ENCODE data around the gene DYNC2I2.
"Not testable (repeated sequence)": the region's sequence is repeated elsewhere in the genome, so short reads cannot be mapped to it uniquely, and the experiment has no call there.

DYNC2I2 gene

DNA sequence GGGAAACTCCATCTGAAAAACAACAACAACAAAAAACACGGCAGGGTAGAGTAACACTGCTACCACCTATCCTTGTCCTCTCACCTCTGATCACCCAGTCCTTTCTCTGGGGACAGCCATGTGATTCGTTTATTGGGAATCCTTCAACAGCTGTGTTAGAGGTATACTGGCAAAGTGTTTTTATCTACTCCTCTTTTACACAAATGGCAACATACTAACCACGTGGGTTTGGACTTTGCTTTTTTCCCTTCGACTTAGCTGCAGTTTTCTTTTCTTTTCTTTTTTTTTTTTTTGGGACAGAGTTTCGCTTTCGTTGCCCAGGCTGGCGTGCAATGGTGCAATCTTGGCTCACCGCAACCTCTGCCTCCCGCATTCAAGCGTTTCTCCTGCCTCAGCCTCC is 21.1 kb upstream of the DYNC2I2 start:
- no peak for TF ChIP-seq JUND (IDR thresholded peaks at IDR 0.05; ENCODE audit: low read depth)
- in situ Hi-C loops (cut with HindIII; ENCODE audit: low pct_unique_long_range_greater_than_20kb, low sequenced_read_pairs): no loop called here
- DNase-seq (ENCODE audit: low read depth in 1 of 2, low spot score in 1 of 2): no peak

- DNase-seq (ENCODE audit: low read depth in 1 of 2, low spot score in 1 of 2): no peak
- in situ Hi-C loops (cut with HindIII; ENCODE audit: low pct_unique_long_range_greater_than_20kb, low sequenced_read_pairs): no loop called here
- no peak for TF ChIP-seq JUND (IDR thresholded peaks at IDR 0.05; ENCODE audit: low read depth)
These were observed 18.7 kb upstream of the DYNC2I2 start for GRCh38 chr9:128675382-128675781.

- TF ChIP-seq JUND (IDR thresholded peaks at IDR 0.05; ENCODE audit: low read depth): no peak
- in situ Hi-C loops (cut with HindIII; ENCODE audit: low pct_unique_long_range_greater_than_20kb, low sequenced_read_pairs): no loop called here
- no peak for DNase-seq (ENCODE audit: low read depth in 1 of 2, low spot score in 1 of 2)
These were observed 13.1 kb upstream of the DYNC2I2 start for GRCh38 chr9:128669786-128670185.

DNA sequence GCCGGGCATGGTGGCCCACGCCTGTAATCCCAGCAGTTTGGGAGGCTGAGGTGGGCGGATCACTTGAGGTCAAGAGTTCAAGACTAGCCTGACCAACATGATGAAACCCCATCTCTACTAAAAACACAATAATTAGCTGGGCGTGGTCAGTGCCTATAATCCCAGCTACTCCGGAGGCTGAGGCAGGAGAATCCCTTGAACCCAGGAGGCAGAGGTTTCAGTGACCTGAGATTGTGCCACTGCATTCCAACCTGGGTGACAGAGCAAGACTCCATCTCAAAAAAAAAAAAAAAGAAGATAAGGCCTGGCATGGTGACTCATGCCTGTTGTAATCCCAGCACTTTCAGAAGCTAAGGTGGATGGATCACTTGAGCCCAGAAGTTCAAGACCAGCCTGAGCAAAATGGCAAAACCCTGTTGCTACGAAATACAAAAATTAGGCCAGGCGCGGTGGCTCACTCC is 9.9 kb upstream of the DYNC2I2 start:
- in situ Hi-C loops (cut with HindIII; ENCODE audit: low pct_unique_long_range_greater_than_20kb, low sequenced_read_pairs); DNase-seq (ENCODE audit: low read depth in 1 of 2, low spot score in 1 of 2): not testable (repeated sequence)

GRCh38 chr9:128657796-128658195 is 1.1 kb upstream of the DYNC2I2 start:
- in situ Hi-C loops (cut with HindIII; ENCODE audit: low pct_unique_long_range_greater_than_20kb, low sequenced_read_pairs): no loop called here
- DNase-seq (ENCODE audit: low read depth in 1 of 2, low spot score in 1 of 2): no peak
- no peak for TF ChIP-seq JUND (IDR thresholded peaks at IDR 0.05; ENCODE audit: low read depth)

DNA sequence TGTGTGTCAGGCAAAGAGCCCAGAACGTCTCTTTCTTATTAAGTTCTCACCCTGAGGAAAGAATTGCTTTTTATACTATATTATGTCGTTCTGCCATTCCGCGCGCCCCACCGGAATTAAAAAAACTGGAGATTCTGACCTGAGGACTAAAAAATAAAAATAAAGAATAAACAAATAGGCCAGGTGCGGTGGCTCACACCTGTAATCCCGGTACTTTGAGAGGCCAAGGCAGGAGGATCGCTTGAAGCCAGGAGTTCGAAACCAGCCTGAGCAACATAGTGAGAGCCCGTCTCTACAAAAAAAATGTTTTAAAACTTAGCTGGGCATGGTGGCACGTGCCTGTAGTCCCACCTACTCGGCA is 677 bp upstream of the DYNC2I2 start:
- no peak for DNase-seq (ENCODE audit: low read depth in 1 of 2, low spot score in 1 of 2)
- in situ Hi-C loops (cut with HindIII; ENCODE audit: low pct_unique_long_range_greater_than_20kb, low sequenced_read_pairs): no loop called here
- TF ChIP-seq JUND (IDR thresholded peaks at IDR 0.05; ENCODE audit: low read depth): no peak

DNA sequence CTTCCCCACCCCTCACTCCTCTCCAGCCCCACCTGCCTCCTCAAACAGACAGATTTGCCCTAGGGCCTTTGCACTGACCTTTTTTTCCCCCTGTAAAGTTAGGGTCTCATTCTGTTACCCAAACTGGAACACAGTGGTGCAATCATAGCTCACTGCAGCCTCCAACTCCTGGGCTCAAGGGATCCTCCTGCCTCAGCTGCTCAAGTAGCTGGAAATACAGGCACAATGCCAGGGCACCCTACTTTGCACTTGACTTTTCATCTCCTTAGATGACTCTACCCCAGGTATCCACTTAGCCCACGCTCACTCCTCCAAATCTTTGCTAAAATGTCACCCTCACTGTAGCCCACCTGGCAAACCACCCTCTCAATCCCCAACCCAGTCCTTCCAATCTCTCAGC is 2.2 kb downstream of the DYNC2I2 start:
- in situ Hi-C loops (cut with HindIII; ENCODE audit: low pct_unique_long_range_greater_than_20kb, low sequenced_read_pairs): no loop called here
- no peak for DNase-seq (ENCODE audit: low read depth in 1 of 2, low spot score in 1 of 2)
- no peak for TF ChIP-seq JUND (IDR thresholded peaks at IDR 0.05; ENCODE audit: low read depth)

GRCh38 chr9:128653908-128654307 is 2.7 kb downstream of the DYNC2I2 start:
- no peak for TF ChIP-seq JUND (IDR thresholded peaks at IDR 0.05; ENCODE audit: low read depth)
- DNase-seq (ENCODE audit: low read depth in 1 of 2, low spot score in 1 of 2): no peak
- in situ Hi-C loops (cut with HindIII; ENCODE audit: low pct_unique_long_range_greater_than_20kb, low sequenced_read_pairs): no loop called here

DNA sequence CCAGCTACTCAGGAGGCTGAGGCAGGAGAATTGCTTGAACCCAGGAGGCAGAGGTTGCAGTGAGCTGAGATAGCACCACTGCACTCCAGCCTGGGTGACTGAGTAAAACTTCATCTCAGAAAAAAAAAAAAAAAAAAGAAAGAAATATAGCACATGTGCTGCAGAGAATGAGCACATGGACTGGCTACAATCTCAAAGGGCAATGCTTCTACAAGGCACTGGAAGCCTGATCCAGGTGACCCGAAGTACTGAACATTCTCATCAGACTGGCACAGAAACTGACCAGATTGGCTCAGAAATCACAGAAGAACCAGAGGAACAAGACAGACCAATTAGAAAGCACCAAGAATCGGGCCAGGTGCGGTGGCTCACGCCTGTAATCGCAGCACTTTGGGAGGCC is 4.8 kb downstream of the DYNC2I2 start:
- DNase-seq (ENCODE audit: low read depth in 1 of 2, low spot score in 1 of 2): no peak
- in situ Hi-C loops (cut with HindIII; ENCODE audit: low pct_unique_long_range_greater_than_20kb, low sequenced_read_pairs): no loop called here
- no peak for TF ChIP-seq JUND (IDR thresholded peaks at IDR 0.05; ENCODE audit: low read depth)

DNA sequence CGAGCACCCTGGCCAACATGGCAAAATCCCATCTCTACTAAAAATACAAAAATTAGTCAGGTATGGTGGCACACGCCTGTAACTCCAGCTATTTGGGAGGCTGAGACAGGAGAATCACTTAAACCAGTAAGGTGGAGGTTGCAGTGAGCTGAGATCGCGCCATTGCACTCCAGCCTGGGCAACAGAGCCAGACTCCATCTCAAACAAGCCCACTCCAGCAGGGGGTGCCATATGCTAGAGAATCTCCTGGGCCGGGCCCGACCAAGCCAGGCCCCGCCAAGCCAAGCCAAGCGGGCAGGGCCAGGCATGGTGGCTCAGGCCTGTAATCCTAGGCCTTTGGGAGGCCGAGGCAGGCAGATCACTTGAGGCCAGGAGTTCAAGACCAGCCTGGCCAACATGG is 8.4 kb downstream of the DYNC2I2 start:
- DNase-seq (ENCODE audit: low read depth in 1 of 2, low spot score in 1 of 2): peak in 1 of 2 experiments; percentile 66
- in situ Hi-C loops (cut with HindIII; ENCODE audit: low pct_unique_long_range_greater_than_20kb, low sequenced_read_pairs): not testable (repeated sequence)

- TF ChIP-seq JUND (IDR thresholded peaks at IDR 0.05; ENCODE audit: low read depth): no peak
- in situ Hi-C loops (cut with HindIII; ENCODE audit: low pct_unique_long_range_greater_than_20kb, low sequenced_read_pairs): no loop called here
- no peak for DNase-seq (ENCODE audit: low read depth in 1 of 2, low spot score in 1 of 2)
These were observed 12.9 kb downstream of the DYNC2I2 start for GRCh38 chr9:128643519-128644300.

DNA sequence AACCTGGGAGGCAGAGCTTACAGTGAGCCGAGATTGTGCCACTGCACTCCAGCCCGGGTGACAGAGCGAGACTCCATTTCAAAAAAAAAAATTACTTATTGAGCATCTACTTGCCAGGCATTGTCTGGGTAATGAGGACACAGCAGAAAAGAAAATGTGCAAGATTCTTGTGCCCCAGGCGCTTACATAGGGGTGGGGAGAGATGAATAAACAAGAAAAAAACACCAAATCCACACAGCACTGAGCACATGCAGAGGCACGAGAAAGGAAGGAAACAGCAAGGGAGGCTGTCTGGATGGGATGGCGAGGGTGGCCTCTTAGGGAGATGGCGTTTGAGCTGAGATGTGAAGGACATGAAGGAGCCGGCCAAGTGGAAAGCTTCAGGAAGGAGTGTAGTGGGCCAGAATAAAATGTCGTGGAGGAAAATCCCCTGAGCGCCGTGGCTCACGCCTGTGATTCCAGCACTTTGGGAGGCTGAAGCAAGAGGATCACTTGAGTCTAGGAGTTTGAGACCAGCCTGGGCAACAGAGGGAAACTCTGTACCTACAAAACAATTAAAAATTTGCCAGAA is 13.9 kb downstream of the DYNC2I2 start:
- no peak for TF ChIP-seq JUND (IDR thresholded peaks at IDR 0.05; ENCODE audit: low read depth)
- peak in 1 of 2 experiments; percentile 50 for DNase-seq (ENCODE audit: low read depth in 1 of 2, low spot score in 1 of 2)
- in situ Hi-C loops (cut with HindIII; ENCODE audit: low pct_unique_long_range_greater_than_20kb, low sequenced_read_pairs): no loop called here

DNA sequence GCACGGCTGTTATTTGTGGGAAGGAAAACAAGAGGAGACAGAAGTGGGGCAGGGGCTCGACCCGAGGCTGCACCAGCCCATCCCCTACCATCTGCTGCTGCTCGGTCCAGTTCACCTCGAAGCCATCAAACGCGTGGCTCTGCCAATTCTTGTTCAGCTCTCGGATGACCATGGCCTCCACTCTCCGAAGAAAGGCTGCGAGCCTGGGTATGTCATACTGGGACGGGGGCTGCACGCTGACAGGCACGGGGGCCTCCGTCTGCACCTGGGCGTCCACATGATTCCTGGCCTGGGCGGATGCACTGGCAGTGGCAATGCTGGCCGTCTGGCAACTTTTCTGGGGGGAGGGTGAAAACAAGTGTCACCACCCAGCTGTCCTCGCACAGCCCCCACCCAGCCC is 16.0 kb downstream of the DYNC2I2 start:
- no peak for DNase-seq (ENCODE audit: low read depth in 1 of 2, low spot score in 1 of 2)
- no peak for TF ChIP-seq JUND (IDR thresholded peaks at IDR 0.05; ENCODE audit: low read depth)
- in situ Hi-C loops (cut with HindIII; ENCODE audit: low pct_unique_long_range_greater_than_20kb, low sequenced_read_pairs): no loop called here

DNA sequence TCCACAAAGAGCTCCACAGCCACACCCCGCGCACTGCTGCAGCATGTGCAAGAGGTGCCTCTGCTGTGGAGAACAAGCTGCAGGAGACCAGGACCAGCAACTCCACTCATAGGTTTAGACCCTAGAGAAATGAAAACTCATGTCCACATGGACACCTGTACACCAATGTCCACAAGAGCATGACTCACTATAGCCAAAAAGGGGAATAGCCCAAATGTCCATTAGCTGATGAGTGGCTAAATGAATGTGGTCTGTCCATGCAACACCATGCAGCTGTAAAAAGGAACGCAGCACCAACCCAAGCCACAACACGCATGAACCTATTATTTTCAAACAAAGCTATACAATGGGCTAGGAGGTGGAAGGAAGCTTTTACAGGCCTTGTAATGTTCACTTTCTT is 18.1 kb downstream of the DYNC2I2 start:
- no peak for TF ChIP-seq JUND (IDR thresholded peaks at IDR 0.05; ENCODE audit: low read depth)
- DNase-seq (ENCODE audit: low read depth in 1 of 2, low spot score in 1 of 2): no peak
- in situ Hi-C loops (cut with HindIII; ENCODE audit: low pct_unique_long_range_greater_than_20kb, low sequenced_read_pairs): no loop called here

All from T47D (cell line).